GM19328 (cell line): ENCODE data around the gene NBPF20.
"Not testable (repeated sequence)": the region's sequence is repeated elsewhere in the genome, so short reads cannot be mapped to it uniquely, and the experiment has no call there.

Experiments
- ATAC-seq: cut with Tn5 transposase; IDR thresholded peaks from one replicate; pipeline ENCODE4 v1.9.1; 2021; ENCODE audit warnings: mild to moderate bottlenecking, moderate library complexity; ENCODE audit not compliant: unreplicated experiment

Gene NBPF20

GRCh38 chr1:145431363-145432256 lies 6.2 kb upstream of the NBPF20 start:
- ATAC-seq: not testable (repeated sequence)

GRCh38 chr1:145430830-145431229 lies 5.4 kb upstream of the NBPF20 start:
- ATAC-seq: not testable (repeated sequence)

DNA sequence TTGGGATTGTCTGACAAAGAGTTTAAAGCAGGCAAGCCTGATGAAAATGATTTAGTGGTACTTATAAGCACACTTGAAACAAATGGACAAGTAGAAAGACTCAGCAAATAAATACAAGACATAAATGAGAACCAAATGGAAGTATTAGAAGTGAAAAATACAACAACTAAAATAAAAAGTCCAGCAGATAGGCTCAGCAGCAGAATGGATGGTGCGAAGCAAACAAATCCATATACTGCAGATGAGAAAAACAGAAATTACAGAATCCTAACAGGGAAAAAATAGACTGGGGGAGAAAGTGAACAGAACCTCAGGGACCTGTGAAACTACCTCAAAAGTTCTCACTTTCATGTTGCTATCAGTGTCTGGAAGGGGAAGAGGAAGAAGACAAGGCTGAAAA lies 3.9 kb upstream of the NBPF20 start:
- not testable (repeated sequence) for ATAC-seq

GRCh38 chr1:145424612-145425435 lies 579 bp downstream of the NBPF20 start:
- peak; percentile 57 for ATAC-seq

- ATAC-seq: not testable (repeated sequence)
Measured at GRCh38 chr1:145415149-145415548, 10.3 kb downstream of the NBPF20 start.

- ATAC-seq: not testable (repeated sequence)
Measured at GRCh38 chr1:145407266-145407665, 18.1 kb downstream of the NBPF20 start.

GRCh38 chr1:145404949-145405348 lies 20.5 kb downstream of the NBPF20 start:
- ATAC-seq: not testable (repeated sequence)

DNA sequence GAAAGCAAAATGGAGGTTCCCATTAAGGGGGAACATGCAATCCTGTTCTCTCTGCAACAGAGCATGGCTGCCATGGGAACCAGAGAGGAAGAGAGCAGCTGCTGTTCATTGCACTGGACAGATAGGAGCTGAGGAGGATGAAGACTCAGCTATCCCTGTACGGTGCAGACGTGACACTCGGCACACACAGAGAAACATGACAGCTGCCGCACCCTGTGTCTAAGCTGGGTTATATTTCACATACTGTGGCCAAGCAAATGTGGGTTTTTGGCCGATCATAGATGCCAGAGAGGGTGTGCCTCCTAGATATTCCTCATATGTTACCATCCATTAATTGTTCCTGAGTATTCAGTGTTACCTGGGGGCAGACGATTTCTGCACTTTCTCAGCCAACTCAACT lies 24.7 kb downstream of the NBPF20 start:
- ATAC-seq: not testable (repeated sequence)
